Measurements from ENCODE around the gene OR7C1.
"Not testable (repeated sequence)": the region's sequence is repeated elsewhere in the genome, so short reads cannot be mapped to it uniquely, and the experiment has no call there.

Gene OR7C1

GRCh38 chr19:14835011-14835410 lies at the start of gene OR7C1, which contains the start of gene OR7A5:
TSS of gene OR7C1 (minus strand) at chr19:14835185. CDS start at chr19:14800136, 35,049 bp downstream.
TSS of gene OR7A5 (minus strand) at chr19:14835185. CDS start at chr19:14828241, 6,944 bp downstream.
- no peak for DNase-seq

GRCh38 chr19:14871619-14872230 lies 36.7 kb upstream of the OR7C1 start:
- no peak for DNase-seq

GRCh38 chr19:14868497-14868896 lies 33.5 kb upstream of the OR7C1 start:
- DNase-seq = no peak

DNA sequence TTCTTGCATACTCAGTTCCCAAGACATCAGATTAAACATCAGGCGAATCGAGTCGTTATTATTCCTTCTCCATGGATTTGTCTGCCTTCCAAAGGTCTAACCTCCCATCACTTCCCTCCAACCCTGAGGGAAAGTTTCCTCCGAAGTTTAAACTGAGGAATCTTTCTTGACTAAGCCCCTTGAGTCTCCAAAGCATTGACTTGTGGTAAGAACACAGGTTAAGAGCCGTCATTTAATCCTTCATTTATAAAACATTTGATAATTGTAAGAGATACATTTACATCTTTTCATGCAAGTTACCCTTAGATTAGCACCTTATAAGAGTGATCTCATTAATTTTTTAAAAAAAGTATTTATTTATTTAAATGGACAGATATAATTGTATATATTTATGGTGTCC lies 13.8 kb upstream of the OR7C1 start, which contains the start of gene OR7A10:
Gene OR7A10 (minus strand): TSS at position 101 of the 400 bp plus-strand sequence. CDS start 7,045 bp downstream, outside the sequence.
- DNase-seq = no peak

DNA sequence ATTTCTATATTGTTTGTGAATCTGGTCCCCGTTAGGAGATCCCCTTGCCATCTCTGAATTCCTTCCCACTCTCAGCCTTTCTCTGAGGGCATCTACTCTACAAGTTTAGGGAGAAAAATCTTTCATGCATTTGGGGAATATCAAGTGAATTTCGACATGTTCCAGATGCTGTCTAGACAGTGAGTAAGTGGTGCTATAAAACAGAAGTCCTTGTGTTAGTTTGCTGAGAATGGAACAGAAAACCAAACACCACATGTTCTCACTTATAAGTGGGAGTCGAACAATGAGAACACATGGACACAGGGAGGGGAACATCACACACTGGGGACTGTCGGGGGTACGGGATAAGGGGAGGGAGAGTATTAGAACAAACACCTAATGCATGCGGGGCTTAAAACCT lies 8.6 kb upstream of the OR7C1 start:
- DNase-seq = no peak

GRCh38 chr19:14843169-14843568 lies 8.2 kb upstream of the OR7C1 start:
- no peak for DNase-seq

DNA sequence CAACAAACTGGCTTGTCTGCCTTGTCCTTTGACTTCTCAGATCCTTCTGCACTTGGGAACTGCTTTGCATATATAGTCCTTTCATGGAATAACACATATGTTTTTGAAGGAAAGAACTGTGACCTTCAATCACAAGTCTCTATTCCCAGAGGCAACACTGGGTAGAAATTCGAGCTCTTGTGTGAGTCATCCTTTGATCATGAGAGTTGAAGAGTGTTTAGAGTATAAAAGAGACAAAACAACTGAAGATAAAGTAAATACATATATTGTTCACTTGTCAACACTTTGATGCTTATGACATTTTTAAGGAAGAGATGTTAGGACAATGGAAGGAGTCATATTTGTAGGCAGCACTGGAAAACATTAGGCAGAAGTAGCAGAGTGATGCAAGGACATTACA lies 5.2 kb upstream of the OR7C1 start:
- DNase-seq = no peak

DNA sequence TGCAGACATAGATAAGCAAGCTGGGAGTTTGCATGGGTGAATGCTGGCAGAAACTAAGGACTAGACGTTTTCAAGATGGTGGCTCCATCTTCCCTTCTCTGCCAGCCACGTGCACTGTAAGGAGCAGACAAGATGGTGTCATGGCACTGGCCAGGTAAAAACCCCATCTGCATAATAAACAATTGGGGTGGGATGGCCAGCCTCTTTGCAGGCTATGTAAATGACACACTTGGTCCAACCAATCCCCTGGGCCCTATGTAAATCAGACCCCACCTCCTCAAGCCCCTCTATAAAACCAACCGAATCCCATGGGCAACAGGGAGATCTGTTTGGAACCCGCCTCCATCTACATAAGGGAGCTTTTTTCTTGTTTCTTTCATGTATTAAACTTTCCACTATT lies 2.4 kb upstream of the OR7C1 start:
- DNase-seq = no peak

DNA sequence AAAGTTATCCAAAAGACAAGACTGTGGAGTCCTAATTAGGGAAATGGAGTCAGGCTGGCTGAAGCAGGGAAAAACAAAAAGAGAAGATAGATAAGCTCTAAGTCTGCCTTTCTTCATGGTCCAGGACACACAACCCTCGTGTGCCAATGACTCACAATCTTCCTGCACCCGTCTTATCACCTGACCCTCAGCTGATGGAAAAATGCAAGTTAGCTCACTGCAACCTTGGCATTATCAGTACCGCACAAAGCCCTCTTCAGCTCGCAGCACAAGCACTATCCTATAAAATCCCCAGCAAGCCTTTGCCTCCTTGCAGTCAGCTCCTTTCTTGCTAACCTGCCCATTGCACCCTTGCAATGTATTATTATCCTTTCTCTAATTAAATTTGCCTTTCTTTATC lies 4.3 kb downstream of the OR7C1 start:
- no peak for DNase-seq

- DNase-seq = no peak
These were observed 9.0 kb downstream of the OR7C1 start for GRCh38 chr19:14826006-14826405.

- no peak for DNase-seq
These were observed 13.0 kb downstream of the OR7C1 start for GRCh38 chr19:14821937-14822336.

GRCh38 chr19:14818588-14818987 lies 16.4 kb downstream of the OR7C1 start:
- DNase-seq = no peak

DNA sequence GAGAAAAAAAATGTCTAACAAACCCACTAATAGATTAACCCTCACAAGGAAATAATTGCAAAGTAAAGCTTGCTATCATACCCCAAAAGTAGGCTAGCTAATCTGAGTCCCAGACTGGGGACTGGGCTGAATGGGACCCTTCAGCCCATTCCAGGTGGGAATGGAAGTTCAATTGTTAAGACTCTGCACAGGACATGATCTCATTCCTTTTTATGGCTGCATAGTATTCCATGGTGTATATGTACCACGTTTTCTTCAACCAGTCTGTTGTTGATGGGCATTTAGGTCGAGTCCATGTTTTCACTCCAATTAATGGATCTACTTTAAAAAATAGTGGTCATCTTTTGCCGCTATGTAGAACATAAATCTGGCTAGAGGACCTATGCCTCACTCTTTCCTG lies 17.9 kb downstream of the OR7C1 start:
- no peak for DNase-seq

GRCh38 chr19:14814982-14815652 lies 19.9 kb downstream of the OR7C1 start:
- DNase-seq = no peak

DNA sequence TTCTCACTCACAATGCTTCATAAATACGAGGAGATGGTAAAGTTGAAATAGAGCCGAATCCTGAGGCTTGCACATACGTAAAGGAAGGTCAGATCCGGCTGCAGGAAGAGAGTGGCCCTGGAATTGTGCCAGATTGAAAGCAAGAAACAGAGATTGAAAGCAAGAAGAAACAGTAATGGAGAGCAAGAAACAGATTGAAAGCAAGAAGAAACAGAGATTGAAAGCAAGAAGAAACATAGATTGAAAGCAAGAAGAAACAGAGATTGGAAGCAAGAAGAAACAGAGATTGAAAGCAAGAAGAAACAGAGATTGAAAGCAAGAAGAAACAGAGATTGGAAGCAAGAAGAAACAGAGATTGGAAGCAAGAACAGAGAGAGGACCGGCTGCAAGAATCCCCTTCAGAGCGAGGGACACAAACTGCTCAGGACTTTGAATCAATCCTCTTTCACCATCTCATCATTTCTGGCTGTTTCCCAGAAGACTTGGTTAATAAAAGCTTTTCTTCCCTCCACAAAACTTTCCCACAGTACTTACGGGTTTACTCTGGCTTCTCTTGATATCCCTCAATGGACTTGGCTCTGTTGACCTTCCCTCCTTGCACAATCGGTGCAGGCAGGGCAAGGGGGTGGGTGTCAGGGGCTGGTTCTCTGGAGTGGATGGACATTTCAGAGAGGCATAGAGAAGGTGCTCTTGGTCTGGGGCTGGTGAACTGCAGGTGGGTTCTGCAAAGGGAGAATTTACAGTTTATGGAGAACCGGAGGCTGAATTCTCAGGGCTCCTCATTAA lies 25.5 kb downstream of the OR7C1 start:
- no peak for DNase-seq

GRCh38 chr19:14804765-14805164 lies 30.2 kb downstream of the OR7C1 start:
- no peak for DNase-seq

- DNase-seq = no peak
These were observed 36.2 kb downstream of the OR7C1 start for GRCh38 chr19:14798760-14799159.

- DNase-seq = no peak
These were observed 39.0 kb downstream of the OR7C1 start for GRCh38 chr19:14796021-14796420.

DNA sequence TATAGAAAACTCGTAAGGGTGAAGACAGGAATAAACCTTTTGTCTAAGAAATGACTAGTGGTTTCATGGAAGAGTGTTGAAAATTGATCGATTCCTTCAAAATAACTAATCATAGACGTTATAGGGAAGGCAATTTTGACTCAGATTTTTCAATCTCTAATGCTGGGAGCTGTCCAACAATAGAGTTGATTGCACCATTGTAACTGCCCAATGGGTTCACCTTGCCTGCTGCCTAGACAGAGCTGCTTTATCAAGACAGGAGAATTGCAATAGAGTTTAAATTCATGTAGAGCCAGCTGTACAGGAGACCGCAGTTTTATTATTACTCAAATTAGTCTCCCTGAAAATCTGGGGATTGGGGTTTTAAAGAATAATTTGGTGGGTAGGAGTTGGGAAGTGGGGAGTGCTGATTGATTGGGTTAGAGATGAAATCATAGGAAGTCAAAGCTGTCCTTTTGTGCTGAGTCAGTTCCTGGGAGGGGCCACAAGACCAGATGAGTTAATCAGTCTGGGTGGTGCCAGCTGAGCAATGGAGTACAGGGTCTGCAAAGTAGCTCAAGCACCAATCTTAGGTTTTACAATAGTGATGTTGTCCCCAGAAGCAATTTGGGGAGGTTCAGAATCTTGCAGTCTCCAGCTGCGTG lies 39.8 kb downstream of the OR7C1 start:
- DNase-seq = no peak

- DNase-seq = not testable (repeated sequence)
These were observed 42.7 kb downstream of the OR7C1 start for GRCh38 chr19:14792250-14792649.

DNA sequence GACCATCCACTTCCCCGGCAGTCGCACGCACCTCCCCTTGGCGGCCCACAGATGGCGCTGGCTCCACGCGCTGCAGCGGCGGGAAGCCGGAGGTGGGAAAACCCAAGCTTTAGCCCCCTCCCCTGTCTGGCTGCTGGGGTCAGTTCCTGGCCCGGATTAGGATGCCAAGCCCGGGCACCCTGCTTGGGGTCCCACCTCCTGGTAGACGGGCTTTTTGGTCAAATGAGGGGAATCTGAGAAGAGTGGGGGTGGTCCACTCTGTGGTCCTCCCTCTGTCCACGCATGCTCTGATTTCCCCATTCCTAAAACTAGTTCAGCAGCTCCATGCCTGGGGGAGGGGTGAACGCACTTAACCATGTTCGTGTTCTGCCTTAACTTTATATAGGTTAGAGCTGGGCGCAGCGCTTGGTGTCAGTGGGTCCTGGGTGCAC lies 48.5 kb downstream of the OR7C1 start:
- DNase-seq = peak; percentile 38

DNA sequence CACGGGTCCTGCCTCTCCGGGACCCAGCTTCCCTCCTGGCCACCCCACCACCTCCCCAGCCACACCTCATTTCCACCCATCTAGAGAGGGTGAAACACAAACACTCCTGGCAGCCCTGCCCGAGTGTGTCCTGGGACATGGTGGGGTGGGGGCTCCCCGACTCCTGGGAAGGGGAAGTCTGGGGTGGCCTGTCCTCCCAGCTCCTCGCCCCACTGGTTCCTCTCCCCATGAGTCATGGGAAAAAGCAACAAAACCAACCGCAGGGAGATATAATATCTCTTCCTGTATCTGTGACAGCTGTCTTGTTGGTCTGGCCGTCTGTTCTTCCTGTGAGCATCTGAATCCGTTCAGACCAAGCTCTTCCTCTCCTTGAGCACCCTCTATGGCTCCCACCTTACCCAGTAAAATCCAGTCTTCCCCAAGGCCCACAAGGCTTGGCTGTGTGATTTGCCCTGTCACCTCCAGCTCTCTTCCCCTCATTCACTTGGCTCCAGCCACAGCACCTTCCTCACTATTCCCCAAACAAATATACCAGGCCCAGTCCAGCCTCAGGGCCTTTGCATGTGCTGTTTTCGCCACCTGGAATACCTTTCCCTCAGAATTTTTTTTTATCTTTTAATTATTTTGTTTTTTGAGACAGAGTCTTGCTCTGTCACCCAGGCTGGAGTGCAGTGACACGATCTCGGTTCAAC lies 49.7 kb downstream of the OR7C1 start:
- DNase-seq = not testable (repeated sequence)

- peak; percentile 41 for DNase-seq
These were observed 50.3 kb downstream of the OR7C1 start for GRCh38 chr19:14784730-14785101.

Measured in left hindlimb (tissue), 1 donor.